KMS-11 (cell line): ENCODE results near the gene RGPD6.
"Not testable (repeated sequence)": the region's sequence is repeated elsewhere in the genome, so short reads cannot be mapped to it uniquely, and the experiment has no call there.

Experiments used
- H2AFZ ChIP-seq: fragments of 200-600 bp; sonication (generic); 2 replicates; pipeline ENCODE4 v1.6.1; 2016; ENCODE audit warnings: antibody characterized with exemption, mixed run types, low read depth
- H3K27ac ChIP-seq: fragments of 200-600 bp; sonication (generic); 2 replicates; pipeline ENCODE4 v1.6.1; 2016; ENCODE audit warnings: mild to moderate bottlenecking, mixed run types
- H3K27me3 ChIP-seq: fragments of 200-600 bp; sonication (generic); 2 replicates; pipeline ENCODE4 v1.6.1; 2017; ENCODE audit warnings: mild to moderate bottlenecking, low read depth, mixed run types, moderate library complexity; ENCODE audit not compliant: insufficient read depth
- H3K36me3 ChIP-seq: fragments of 200-600 bp; sonication (generic); 2 replicates; pipeline ENCODE4 v1.6.1; 2017; ENCODE audit warnings: mild to moderate bottlenecking, mixed run types; ENCODE audit not compliant: insufficient read depth
- H3K4me1 ChIP-seq: fragments of 200-600 bp; sonication (generic); 2 replicates; pipeline ENCODE4 v1.6.1; 2016; ENCODE audit warnings: mild to moderate bottlenecking, low read depth, mixed run types; ENCODE audit not compliant: poor library complexity, severe bottlenecking
- H3K4me2 ChIP-seq: fragments of 200-600 bp; sonication (generic); 2 replicates; pipeline ENCODE4 v1.7.0; 2016; ENCODE audit warnings: mild to moderate bottlenecking, mixed run types
- H3K4me3 ChIP-seq: fragments of 200-600 bp; sonication (generic); IDR thresholded peaks from 2 replicates; pipeline ENCODE4 v1.6.1; 2017; ENCODE audit warnings: low read depth, low read length, mixed read lengths; ENCODE audit not compliant: insufficient read depth
- H3K79me2 ChIP-seq: fragments of 200-600 bp; sonication (generic); 2 replicates; pipeline ENCODE4 v1.6.1; 2016; ENCODE audit warnings: low read depth, mixed run types; ENCODE audit not compliant: insufficient read depth
- H3K9ac ChIP-seq: fragments of 200-600 bp; sonication (generic); 2 replicates; pipeline ENCODE4 v1.6.1; 2016; ENCODE audit warnings: mild to moderate bottlenecking, mixed run types
- H4K20me1 ChIP-seq: fragments of 200-600 bp; sonication (generic); 2 replicates; pipeline ENCODE4 v1.6.1; 2016; ENCODE audit warnings: mild to moderate bottlenecking, mixed run types; ENCODE audit not compliant: insufficient read depth

Gene RGPD6

GRCh38 chr2:110576763-110577416 lies at the start of gene RGPD6:
Gene RGPD6 (minus strand): TSS chr2:110577222. CDS start chr2:110577024, 198 bp downstream.
- not testable (repeated sequence) for H3K4me2 ChIP-seq, H3K27ac ChIP-seq, H3K36me3 ChIP-seq, H3K9ac ChIP-seq, H3K27me3 ChIP-seq, H3K79me2 ChIP-seq, H3K4me1 ChIP-seq, H4K20me1 ChIP-seq, H3K4me3 ChIP-seq, H2AFZ ChIP-seq

GRCh38 chr2:110619326-110619939 lies 42.4 kb upstream of the RGPD6 start:
- not testable (repeated sequence) for H3K9ac ChIP-seq, H3K27me3 ChIP-seq, H2AFZ ChIP-seq, H3K4me1 ChIP-seq, H3K4me2 ChIP-seq, H4K20me1 ChIP-seq, H3K36me3 ChIP-seq, H3K79me2 ChIP-seq, H3K27ac ChIP-seq, H3K4me3 ChIP-seq

GRCh38 chr2:110613927-110614326 lies 36.9 kb upstream of the RGPD6 start:
- H3K27me3 ChIP-seq, H3K4me1 ChIP-seq, H3K79me2 ChIP-seq, H2AFZ ChIP-seq, H4K20me1 ChIP-seq, H3K36me3 ChIP-seq, H3K4me3 ChIP-seq, H3K4me2 ChIP-seq, H3K27ac ChIP-seq, H3K9ac ChIP-seq: not testable (repeated sequence)

GRCh38 chr2:110610613-110611250 lies 33.7 kb upstream of the RGPD6 start:
- not testable (repeated sequence) for H3K4me3 ChIP-seq, H3K79me2 ChIP-seq, H3K27ac ChIP-seq, H3K4me2 ChIP-seq, H4K20me1 ChIP-seq, H2AFZ ChIP-seq, H3K27me3 ChIP-seq, H3K9ac ChIP-seq, H3K4me1 ChIP-seq, H3K36me3 ChIP-seq

- H3K4me1 ChIP-seq, H2AFZ ChIP-seq, H3K27me3 ChIP-seq, H3K36me3 ChIP-seq, H4K20me1 ChIP-seq, H3K9ac ChIP-seq, H3K79me2 ChIP-seq, H3K27ac ChIP-seq, H3K4me2 ChIP-seq, H3K4me3 ChIP-seq: not testable (repeated sequence)
These were observed 33.0 kb upstream of the RGPD6 start for GRCh38 chr2:110609843-110610612.

- H3K4me3 ChIP-seq, H4K20me1 ChIP-seq, H3K79me2 ChIP-seq, H3K9ac ChIP-seq, H3K27ac ChIP-seq, H3K4me2 ChIP-seq, H3K27me3 ChIP-seq, H3K36me3 ChIP-seq, H2AFZ ChIP-seq, H3K4me1 ChIP-seq: not testable (repeated sequence)
These were observed 31.9 kb upstream of the RGPD6 start for GRCh38 chr2:110608788-110609502.

- not testable (repeated sequence) for H3K27me3 ChIP-seq, H3K9ac ChIP-seq, H2AFZ ChIP-seq, H3K4me1 ChIP-seq, H3K4me2 ChIP-seq, H4K20me1 ChIP-seq, H3K36me3 ChIP-seq, H3K27ac ChIP-seq, H3K79me2 ChIP-seq, H3K4me3 ChIP-seq
These were observed 28.0 kb upstream of the RGPD6 start for GRCh38 chr2:110605057-110605456.

- not testable (repeated sequence) for H3K36me3 ChIP-seq, H3K4me3 ChIP-seq, H3K4me1 ChIP-seq, H4K20me1 ChIP-seq, H3K27me3 ChIP-seq, H3K4me2 ChIP-seq, H2AFZ ChIP-seq, H3K9ac ChIP-seq, H3K79me2 ChIP-seq, H3K27ac ChIP-seq
These were observed 27.0 kb upstream of the RGPD6 start for GRCh38 chr2:110603917-110604591.

GRCh38 chr2:110602139-110602538 lies 25.1 kb upstream of the RGPD6 start:
- not testable (repeated sequence) for H4K20me1 ChIP-seq, H3K4me3 ChIP-seq

More at GRCh38 chr2:110602139-110602538, 25.1 kb upstream of the RGPD6 start:
- H3K4me2 ChIP-seq, H3K9ac ChIP-seq, H3K4me1 ChIP-seq, H3K79me2 ChIP-seq, H3K36me3 ChIP-seq, H3K27ac ChIP-seq, H2AFZ ChIP-seq, H3K27me3 ChIP-seq: not testable (repeated sequence)
